Amniotic epithelial cell (primary cell): ENCODE measurements around the gene TMEM86A.

ENCODE experiments used
- DNase-seq: peaks from one replicate; pipeline ENCODE4 v3.0.0-alpha.2; 2010; ENCODE audit warnings: low read depth

Gene TMEM86A

DNA sequence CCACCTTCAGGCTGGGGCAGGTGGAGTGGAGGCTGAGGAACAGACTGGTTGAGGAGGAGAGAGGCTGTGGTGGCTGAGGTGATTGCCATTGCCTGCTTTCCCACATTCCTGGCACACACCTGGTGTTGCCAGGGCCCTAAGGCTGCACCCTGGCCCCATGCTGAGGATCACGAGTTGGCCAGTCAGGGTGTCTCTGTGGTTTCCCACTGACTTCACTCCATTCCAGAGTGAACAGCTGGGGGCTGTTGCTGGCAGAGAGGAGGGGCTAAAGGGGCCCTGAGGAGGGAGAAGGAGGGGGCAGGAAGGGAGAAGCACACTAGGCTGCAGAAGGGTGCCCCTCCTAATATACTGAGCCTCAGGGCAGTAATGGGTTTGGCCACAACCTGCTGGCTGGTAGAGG, 1.8 kb downstream of the TMEM86A start:
- no peak for DNase-seq

DNA sequence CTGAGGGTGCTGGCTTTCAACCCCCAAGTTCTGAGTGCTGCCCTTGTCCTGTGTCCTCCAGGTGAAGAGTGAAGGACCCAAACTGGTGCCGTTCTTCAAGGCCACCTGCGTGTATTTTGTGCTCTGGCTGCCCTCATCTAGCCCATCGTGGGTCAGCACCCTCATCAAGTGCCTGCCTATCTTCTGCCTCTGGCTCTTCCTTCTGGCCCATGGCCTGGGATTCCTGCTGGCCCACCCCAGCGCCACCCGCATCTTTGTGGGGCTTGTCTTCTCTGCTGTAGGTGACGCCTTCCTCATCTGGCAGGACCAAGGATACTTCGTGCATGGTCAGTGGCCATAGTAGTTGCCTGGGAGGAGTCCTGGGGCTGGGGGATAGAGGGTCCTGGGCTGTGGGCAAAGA, 2.3 kb downstream of the TMEM86A start:
- DNase-seq: no peak

DNA sequence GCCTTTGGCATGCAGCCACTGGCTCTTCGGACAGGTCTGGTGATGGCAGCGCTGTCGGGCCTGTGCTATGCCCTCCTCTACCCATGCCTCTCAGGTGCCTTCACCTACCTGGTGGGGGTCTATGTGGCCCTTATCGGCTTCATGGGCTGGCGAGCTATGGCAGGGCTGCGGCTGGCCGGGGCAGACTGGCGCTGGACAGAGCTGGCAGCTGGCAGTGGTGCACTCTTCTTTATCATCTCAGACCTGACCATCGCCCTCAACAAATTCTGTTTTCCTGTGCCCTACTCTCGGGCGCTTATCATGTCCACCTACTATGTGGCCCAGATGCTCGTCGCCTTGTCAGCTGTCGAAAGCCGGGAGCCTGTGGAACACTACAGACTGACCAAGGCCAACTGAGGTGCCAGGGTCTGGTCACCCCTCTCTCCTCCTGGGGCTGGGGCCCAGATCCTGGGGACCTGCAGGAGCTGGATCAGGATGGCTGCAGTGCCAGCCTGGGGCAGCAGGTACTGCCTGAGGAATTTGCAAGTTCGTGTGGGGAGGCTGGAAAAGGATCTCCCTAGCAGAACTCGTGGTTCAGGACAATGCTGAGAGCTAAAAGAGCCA, 3.1 kb downstream of the TMEM86A start:
- no peak for DNase-seq

GRCh38 chr11:18703001-18703763, 4.6 kb downstream of the TMEM86A start:
- no peak for DNase-seq

DNA sequence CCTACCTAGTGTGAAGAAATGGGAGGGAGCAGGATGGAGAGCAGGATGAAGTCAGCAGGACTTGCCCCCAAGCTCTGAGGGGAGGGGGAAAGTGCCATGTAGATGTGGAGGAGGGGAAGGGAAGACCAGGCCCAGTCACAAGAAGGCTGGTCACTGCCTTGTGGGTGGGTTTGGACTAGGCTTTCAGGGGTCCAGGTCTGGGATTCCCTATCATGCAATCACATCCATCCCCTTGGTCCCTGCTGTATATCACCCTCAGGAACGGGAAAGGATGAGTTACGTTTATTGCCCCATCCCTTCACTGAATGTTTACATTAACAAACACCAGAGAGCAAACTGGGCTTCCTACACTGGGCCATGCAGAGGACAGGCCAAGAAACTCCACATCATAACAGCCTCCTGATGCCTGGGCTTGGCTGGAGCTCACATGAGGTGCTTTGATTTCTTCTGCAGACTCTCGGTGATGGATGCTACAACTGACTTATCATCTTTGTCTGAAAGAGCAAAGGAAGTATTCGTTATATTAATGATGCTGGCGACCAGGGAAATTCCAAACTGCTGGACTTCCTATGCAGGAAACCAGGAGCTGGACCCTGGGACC, 5.6 kb downstream of the TMEM86A start:
- no peak for DNase-seq

- DNase-seq: no peak
Measured at GRCh38 chr11:18704698-18705097, 6.1 kb downstream of the TMEM86A start.

- no peak for DNase-seq
Measured at GRCh38 chr11:18705651-18706281, 7.2 kb downstream of the TMEM86A start.

GRCh38 chr11:18706330-18707243, 8.0 kb downstream of the TMEM86A start:
- peak; percentile 57 for DNase-seq

DNA sequence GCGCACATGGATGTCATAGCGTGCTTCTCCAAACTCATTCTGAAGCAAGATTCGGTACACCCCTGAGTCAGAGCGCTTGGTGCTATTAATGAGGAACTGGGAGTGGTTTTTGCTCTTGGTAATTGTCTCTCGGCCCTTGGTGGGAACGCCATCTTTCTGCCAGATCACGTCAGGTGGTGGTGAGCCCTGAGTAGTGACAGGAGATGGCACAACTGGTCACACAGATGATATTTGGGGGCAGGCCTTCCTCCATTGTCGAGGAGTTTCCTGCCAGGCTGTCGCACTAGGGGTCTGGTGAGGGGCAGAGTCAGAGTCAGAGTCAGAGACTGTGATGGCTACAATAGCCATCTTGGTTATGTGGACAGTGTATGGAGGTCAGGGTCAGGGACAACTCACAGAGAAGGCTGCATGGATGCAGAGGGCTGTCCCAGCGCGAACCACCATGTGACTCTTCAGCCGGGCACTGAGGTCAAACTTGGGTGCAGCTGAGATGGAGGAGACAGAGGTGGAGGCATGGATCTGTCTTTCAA, 9.3 kb downstream of the TMEM86A start:
- DNase-seq: no peak

DNA sequence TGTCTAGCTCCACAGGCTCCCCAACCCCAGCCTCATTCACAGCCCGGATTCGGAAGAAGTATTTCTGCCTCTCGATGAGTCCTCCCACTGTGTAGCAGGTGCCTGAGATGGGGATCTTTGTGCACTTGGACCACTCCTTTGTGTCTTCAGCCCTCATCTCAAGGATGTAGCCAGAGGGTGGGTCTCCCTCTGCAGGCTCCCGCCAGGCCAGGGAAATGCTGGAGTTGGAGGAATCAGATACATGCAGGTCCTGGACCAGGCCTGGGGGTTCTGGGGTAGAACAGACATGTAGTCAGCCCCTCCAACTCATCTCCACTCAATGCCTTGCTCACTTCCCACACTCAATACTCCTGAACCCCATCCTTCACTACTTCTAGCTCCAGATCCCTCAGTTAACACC, 10.8 kb downstream of the TMEM86A start:
- no peak for DNase-seq

- DNase-seq: no peak
Measured at GRCh38 chr11:18710545-18710944, 12.0 kb downstream of the TMEM86A start.

DNA sequence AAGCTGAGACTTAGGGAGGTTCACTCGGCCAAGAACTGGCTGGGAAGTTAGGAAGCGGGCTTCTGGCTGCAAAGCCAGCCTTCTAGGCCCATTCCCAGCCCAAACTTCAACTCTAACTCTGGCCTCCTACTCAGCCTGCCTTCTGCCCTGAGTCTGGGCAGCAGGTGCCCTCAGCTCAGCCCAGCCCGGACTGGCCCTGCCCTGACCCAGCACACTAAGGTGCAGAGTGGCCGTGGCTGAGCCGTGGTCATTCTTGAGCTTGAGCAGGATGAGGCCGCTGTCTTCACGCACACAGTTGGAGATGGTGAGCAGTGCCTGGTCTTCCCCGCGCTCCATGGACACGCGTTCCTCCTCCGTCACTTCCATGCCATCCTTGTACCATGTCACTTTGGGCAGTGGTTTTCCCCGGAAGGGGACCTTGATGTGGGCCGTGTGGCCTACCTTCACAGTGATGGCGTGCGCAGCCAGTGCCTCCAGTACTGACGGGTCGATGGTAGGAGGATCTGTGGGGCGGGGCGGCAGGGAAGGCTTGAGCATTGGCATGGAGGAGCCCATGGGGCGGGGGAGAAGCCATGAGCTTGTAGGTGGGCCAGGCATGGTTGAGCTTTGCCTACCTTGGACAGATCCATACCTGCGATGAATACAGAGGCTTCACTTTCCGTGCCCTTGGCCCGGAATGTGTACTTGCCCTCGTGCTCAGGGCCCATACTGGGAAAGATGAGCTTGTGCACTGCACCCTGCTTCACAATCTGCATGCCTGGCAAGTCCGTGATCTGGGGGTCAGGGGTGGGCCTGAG, 15.3 kb downstream of the TMEM86A start:
- no peak for DNase-seq

- no peak for DNase-seq
Measured at GRCh38 chr11:18714443-18714780, 15.8 kb downstream of the TMEM86A start.

DNA sequence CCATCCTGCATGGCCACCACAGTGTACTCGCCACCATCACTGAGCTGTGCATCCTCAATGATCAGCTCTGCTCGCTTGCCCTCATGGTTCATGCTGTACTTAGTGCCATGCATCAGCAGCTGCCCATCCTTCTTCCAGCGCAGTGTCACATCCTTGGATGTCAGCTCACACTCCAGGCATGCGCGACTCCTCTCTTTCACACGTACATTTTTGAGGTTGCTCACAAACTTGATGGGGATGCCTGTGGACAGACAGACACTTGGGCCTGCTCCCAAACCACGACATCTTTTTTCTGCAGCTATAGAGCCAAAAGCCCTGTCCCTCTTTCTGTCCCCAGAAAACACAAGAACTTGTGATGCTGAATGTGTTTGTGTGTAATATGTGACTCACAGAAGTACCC, 16.9 kb downstream of the TMEM86A start:
- DNase-seq: no peak

DNA sequence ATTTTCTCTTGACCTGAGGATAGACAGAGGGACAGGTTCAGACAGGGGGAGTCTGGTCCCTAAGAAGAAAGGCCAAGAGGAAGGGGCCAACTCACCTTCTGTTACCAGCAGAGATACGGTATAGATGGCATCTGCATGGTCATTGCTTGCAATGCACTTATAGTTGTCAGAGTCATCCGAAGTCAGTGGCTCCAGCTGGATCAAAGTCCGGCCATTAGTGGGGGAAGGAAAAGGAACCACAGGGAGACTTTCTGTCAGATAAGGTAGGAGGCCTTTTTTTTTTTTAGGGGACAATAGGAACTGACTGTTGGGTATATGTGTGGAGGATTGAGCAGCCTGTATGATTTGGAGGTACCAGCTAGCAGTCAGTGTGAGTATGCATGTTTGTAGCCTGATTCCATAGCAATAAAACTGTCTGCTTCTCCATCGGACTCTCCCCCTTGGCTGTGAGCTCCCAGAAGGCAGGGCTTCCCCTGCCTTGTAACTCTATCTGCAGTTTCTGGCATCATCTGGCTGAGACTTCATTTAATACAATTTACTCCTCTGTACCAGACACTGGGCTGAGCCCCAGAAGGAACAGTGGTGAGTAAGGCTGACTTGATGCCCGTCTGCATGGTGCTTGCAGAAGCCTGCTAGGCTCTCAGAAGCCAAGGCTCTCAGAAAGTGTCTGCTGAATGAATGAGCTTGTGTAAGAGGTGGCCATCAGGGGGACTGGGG, 21.7 kb downstream of the TMEM86A start:
- DNase-seq: peak; percentile 23

DNA sequence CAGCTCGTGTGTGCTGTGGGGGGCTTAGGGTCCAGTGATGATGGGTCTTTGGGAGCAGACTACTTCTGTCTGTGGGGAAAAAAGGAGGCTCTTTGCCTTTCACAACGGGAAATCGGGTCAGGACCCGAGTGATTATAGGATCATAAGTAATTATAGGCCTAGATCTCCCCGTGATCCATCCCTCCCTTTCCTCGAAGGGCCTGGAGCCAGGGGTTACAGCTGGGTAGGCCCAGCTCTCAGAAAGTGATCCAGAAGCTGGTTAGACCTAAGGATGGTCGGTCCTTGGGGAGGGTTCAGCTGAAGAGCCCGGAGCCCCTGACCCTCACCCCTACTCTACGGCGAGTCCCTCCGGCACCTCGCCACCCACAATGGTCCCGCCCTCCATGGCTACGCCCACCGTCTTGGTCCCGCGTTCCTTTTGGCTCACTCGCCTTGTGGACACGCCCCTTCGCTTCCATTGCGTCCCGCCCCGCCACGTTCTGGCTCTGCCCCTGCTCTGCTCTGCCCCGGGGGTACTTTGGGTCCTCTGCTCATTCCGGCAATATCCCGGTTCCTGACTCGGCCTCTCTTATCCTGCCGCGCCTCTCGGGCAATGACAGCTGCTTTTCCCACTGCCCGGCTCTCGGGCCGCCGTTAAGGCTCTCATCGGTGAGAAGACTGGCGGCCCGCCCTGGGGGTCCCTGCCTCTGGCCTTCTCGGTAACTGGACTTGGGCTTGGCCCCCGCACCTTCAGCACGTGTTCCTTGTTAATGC, 22.4 kb downstream of the TMEM86A start:
- DNase-seq: peak; percentile 41

DNA sequence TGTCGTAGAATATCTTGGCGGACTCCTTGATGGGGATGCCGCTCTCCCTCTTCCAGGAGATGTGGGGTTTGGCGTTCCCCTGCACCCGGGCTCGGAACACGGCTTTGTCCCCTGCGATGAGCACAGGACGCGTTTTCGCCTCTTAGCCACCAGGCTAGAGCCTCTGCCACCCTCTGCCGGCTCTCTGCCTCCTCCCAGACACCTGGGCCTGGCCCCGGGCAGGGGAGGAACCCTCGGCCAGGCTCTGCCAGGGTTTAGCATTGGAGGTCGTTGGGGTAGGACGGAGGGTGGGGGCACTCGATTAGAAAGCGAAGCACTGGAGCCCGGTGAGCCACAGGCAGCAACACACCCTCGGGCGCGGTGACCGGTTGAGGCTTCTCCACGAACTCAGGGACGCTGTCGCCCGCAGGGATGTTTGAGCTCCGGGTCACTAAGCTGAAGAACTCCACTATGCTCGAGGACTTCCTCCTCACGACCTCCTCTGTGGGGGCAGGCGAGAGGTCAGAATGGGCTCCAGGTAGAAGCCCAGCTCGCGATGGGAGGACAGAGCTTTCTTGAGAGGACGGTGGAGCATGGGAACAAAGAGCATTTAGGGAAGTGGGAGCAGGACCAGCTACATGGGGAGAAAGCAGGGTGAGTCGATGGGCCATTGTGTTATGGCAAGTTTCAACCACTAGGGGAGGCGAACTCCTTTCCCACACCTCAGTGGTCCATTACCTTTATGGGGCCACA, 23.1 kb downstream of the TMEM86A start:
- peak; percentile 23 for DNase-seq

DNA sequence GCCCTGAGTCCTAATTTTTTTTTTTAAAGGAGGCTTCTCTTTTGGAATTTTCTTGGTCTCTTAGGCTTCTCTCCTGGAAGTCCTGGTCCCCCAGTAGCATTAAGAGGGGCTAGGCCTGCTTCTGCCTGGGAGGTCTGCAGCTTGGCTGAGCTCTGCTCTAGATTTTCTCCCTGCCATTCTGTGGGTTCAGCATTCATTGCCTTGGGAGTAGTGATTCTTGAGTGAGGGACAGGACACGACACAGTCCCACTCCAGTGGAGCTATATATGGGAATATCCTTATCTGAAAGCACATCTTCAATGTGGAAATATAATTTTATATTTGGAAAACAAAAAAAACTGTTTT, 23.7 kb downstream of the TMEM86A start:
- DNase-seq: no peak

GRCh38 chr11:18723991-18724390, 25.4 kb downstream of the TMEM86A start:
- DNase-seq: no peak
